ENCODE data around the gene TMEM181.
"Not testable (repeated sequence)": the region's sequence is repeated elsewhere in the genome, so short reads cannot be mapped to it uniquely, and the experiment has no call there.

The TMEM181 gene

GRCh38 chr6:158519761-158520160 lies 40.1 kb upstream of the TMEM181 start:
- FAIRE-seq, result no peak

GRCh38 chr6:158520975-158521374 lies 38.9 kb upstream of the TMEM181 start:
- not testable (repeated sequence) for DNase-seq (ENCODE audit: insufficient read length, low spot score); FAIRE-seq

More at GRCh38 chr6:158519761-158520160, 40.1 kb upstream of the TMEM181 start:
- TF ChIP-seq POLR2AphosphoS5 (IDR thresholded peaks at IDR 0.05; ENCODE audit: low read depth, low read length) (no peak), SPI1 (IDR thresholded peaks at IDR 0.05; ENCODE audit: low read depth, low read length) (no peak), POU2F2 (IDR thresholded peaks at IDR 0.05; ENCODE audit: low read depth, low read length) (no peak), TAF1 (IDR thresholded peaks at IDR 0.05; ENCODE audit: low read depth, low read length) (no peak), POLR2A (IDR thresholded peaks at IDR 0.05; ENCODE audit: low read depth, low read length) (no peak), PAX5 (IDR thresholded peaks at IDR 0.05; ENCODE audit: insufficient read depth, low read length, severe bottlenecking) (no peak)
- DNase-seq (ENCODE audit: insufficient read length, low spot score), result no peak

GRCh38 chr6:158521759-158522158 lies 38.1 kb upstream of the TMEM181 start:
- FAIRE-seq, result no peak
- TF ChIP-seq POLR2A (IDR thresholded peaks at IDR 0.05; ENCODE audit: low read depth, low read length) (no peak), POLR2AphosphoS5 (IDR thresholded peaks at IDR 0.05; ENCODE audit: low read depth, low read length) (no peak), TAF1 (IDR thresholded peaks at IDR 0.05; ENCODE audit: low read depth, low read length) (no peak), POU2F2 (IDR thresholded peaks at IDR 0.05; ENCODE audit: low read depth, low read length) (no peak), SPI1 (IDR thresholded peaks at IDR 0.05; ENCODE audit: low read depth, low read length) (no peak), PAX5 (IDR thresholded peaks at IDR 0.05; ENCODE audit: insufficient read depth, low read length, severe bottlenecking) (no peak)
- no peak for DNase-seq (ENCODE audit: insufficient read length, low spot score)

DNA sequence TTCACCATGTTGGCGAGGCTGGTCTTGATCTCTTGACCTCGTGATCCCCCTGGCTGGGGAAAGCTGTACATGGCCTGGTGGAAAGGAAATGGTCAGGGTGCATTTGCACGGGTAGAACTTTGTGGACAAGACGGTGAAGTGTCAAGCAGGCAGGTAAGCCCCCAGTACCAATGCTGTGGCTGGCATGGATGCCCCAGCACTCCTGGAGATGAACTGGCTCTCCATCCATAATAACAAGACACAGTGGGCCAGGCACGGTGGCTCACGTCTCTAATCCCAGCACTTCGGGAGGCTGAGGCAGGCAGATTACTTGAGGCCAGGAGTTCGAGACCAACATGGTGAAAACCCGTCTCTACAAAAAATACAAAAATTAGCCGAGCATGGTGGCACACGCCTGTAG lies 37.3 kb upstream of the TMEM181 start:
- DNase-seq (ENCODE audit: insufficient read length, low spot score) (no peak), FAIRE-seq (no peak)
- TF ChIP-seq PAX5 (IDR thresholded peaks at IDR 0.05; ENCODE audit: insufficient read depth, low read length, severe bottlenecking), result no peak

- TF ChIP-seq POU2F2 (IDR thresholded peaks at IDR 0.05; ENCODE audit: low read depth, low read length), result no peak
- TF ChIP-seq SPI1 (IDR thresholded peaks at IDR 0.05; ENCODE audit: low read depth, low read length), result no peak
- TF ChIP-seq POLR2AphosphoS5 (IDR thresholded peaks at IDR 0.05; ENCODE audit: low read depth, low read length), result no peak
- no peak for TF ChIP-seq TAF1 (IDR thresholded peaks at IDR 0.05; ENCODE audit: low read depth, low read length)
- no peak for TF ChIP-seq PAX5 (IDR thresholded peaks at IDR 0.05; ENCODE audit: insufficient read depth, low read length, severe bottlenecking)
- no peak for TF ChIP-seq POLR2A (IDR thresholded peaks at IDR 0.05; ENCODE audit: low read depth, low read length)
- FAIRE-seq, result no peak
- no peak for DNase-seq (ENCODE audit: insufficient read length, low spot score)
Observed at GRCh38 chr6:158524311-158524710, 35.6 kb upstream of the TMEM181 start.

- FAIRE-seq; DNase-seq (ENCODE audit: insufficient read length, low spot score): not testable (repeated sequence)
Observed at GRCh38 chr6:158527858-158528257, 32.0 kb upstream of the TMEM181 start.

DNA sequence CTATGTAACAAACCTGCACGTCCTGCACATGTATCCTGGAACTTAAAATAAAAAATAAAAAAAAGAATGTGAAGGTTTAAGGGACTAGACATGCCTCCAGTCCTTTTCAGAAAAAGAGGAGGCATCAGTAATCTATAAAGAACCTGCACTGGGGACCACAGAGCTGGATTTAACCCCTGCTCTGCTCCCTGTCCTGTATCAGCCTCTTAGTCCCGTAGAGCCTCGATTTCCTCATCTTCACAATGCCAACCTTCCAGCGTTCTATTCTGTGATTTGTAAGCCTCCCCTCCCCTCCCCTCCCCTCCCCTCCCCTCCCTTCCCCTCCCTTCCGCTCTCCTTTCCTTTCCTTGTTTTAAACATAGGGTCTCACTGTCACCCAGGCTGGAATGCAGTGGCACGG lies 31.1 kb upstream of the TMEM181 start:
- DNase-seq (ENCODE audit: insufficient read length, low spot score) (no peak), FAIRE-seq (no peak)
- TF ChIP-seq POU2F2 (IDR thresholded peaks at IDR 0.05; ENCODE audit: low read depth, low read length) (no peak), TAF1 (IDR thresholded peaks at IDR 0.05; ENCODE audit: low read depth, low read length) (no peak), PAX5 (IDR thresholded peaks at IDR 0.05; ENCODE audit: insufficient read depth, low read length, severe bottlenecking) (no peak), POLR2A (IDR thresholded peaks at IDR 0.05; ENCODE audit: low read depth, low read length) (no peak), POLR2AphosphoS5 (IDR thresholded peaks at IDR 0.05; ENCODE audit: low read depth, low read length) (no peak), SPI1 (IDR thresholded peaks at IDR 0.05; ENCODE audit: low read depth, low read length) (no peak)

- TF ChIP-seq POLR2A (IDR thresholded peaks at IDR 0.05; ENCODE audit: low read depth, low read length) (no peak), POU2F2 (IDR thresholded peaks at IDR 0.05; ENCODE audit: low read depth, low read length) (no peak)
- FAIRE-seq (no peak), DNase-seq (ENCODE audit: insufficient read length, low spot score) (no peak)
Observed at GRCh38 chr6:158529629-158530028, 30.3 kb upstream of the TMEM181 start.

DNA sequence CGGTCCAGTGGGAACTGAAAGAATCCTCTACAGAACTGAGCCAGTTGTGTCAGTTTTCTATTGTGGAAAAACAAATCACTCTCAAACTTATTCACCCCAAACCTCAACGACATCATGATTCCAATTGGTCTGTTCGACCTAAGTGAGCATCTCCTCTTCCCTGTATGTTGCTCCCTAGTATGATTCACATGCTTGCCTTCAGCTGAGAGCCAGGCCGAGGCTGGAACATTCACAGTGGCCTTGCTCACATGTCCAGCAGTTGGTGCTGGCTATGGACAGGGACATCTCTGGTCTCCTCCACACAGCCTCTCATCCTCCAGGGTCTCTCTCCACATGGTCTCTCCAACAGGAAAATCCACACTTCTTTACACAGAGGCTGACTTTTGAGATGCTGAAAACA lies 28.3 kb upstream of the TMEM181 start:
- no peak for TF ChIP-seq PAX5 (IDR thresholded peaks at IDR 0.05; ENCODE audit: insufficient read depth, low read length, severe bottlenecking)
- TF ChIP-seq TAF1 (IDR thresholded peaks at IDR 0.05; ENCODE audit: low read depth, low read length), result no peak
- no peak for TF ChIP-seq POLR2A (IDR thresholded peaks at IDR 0.05; ENCODE audit: low read depth, low read length)
- no peak for TF ChIP-seq POLR2AphosphoS5 (IDR thresholded peaks at IDR 0.05; ENCODE audit: low read depth, low read length)
- TF ChIP-seq POU2F2 (IDR thresholded peaks at IDR 0.05; ENCODE audit: low read depth, low read length), result no peak
- TF ChIP-seq SPI1 (IDR thresholded peaks at IDR 0.05; ENCODE audit: low read depth, low read length), result no peak
- FAIRE-seq (no peak), DNase-seq (ENCODE audit: insufficient read length, low spot score) (no peak)

DNA sequence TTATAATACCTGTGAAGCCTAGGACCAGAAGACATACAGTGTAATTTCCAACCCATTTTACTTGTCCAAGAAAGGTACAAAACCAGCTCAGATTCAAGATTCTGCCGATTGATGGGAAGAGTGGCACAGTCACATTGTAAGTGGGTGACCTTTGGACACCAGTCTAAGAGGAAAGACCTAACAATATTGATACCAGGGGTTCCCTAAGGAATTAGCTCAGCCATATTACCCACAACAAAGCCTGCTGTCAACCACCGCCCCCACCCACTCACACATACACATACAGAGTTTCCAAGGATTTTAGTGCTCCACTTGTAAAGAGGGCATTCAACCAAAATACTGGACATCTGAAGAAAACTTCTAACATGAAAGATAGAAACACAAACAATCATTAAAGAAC lies 27.9 kb upstream of the TMEM181 start:
- DNase-seq (ENCODE audit: insufficient read length, low spot score) (no peak), FAIRE-seq (no peak)
- no peak for TF ChIP-seq POU2F2 (IDR thresholded peaks at IDR 0.05; ENCODE audit: low read depth, low read length)
- TF ChIP-seq POLR2A (IDR thresholded peaks at IDR 0.05; ENCODE audit: low read depth, low read length), result no peak
- no peak for TF ChIP-seq PAX5 (IDR thresholded peaks at IDR 0.05; ENCODE audit: insufficient read depth, low read length, severe bottlenecking)
- no peak for TF ChIP-seq POLR2AphosphoS5 (IDR thresholded peaks at IDR 0.05; ENCODE audit: low read depth, low read length)
- TF ChIP-seq SPI1 (IDR thresholded peaks at IDR 0.05; ENCODE audit: low read depth, low read length), result no peak
- no peak for TF ChIP-seq TAF1 (IDR thresholded peaks at IDR 0.05; ENCODE audit: low read depth, low read length)

DNA sequence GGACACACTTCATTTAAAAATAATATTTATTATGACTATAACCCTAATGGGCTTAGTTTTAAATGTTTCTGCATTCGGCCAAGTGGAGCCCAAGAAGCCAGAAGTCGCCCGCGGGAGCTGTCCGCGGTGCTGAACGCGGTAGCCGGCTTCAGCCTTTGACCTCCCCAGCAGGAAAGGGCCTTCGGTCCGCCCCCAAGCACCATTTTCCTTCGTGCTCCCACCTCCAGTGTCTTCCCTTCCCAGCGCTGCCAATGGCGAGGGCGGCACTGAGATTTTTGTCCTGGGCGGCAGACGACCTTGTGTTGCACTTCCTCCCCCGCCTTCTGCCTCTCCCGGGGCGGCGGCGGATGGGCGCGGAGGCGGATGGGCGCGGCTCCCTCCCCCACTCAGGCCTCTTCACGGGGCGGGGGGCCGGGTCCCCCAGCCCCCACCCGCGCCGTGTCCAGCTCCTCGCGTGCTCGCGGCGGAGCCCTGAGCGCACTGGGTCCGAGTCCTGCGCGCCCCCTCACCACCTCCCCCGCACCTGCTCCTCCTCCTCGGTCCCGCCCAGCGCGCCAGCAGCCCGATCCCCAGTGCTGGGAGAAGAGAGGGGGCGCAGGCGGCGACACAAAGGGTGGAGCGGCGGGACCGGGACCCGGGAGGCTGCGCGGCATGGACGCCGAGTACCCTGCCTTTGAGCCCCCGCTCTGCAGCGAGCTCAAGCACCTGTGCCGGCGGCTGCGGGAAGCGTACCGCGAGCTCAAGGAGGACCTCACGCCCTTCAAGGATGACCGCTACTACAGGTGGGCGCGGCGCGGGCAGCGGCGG lies 23.6 kb upstream of the TMEM181 start:
- FAIRE-seq (peak; percentile 31), DNase-seq (ENCODE audit: insufficient read length, low spot score) (peak; percentile 80)
- TF ChIP-seq SPI1 (IDR thresholded peaks at IDR 0.05; ENCODE audit: low read depth, low read length) (0 out of 2 replicates have a peak, but pooled peaks have one; percentile 11), PAX5 (IDR thresholded peaks at IDR 0.05; ENCODE audit: insufficient read depth, low read length, severe bottlenecking) (no peak)
